Neural cell (in vitro differentiated cells): ENCODE data around the gene CFDP1.

ENCODE experiments used
- EP300 ChIP-seq: fragments of 450-650 bp; conservative IDR thresholded peaks from 2 replicates; pipeline ENCODE4 v1.6.1; 2014; ENCODE audit warnings: antibody characterized with exemption, mild to moderate bottlenecking, moderate library complexity; ENCODE audit not compliant: poor library complexity, severe bottlenecking
- POLR2AphosphoS5 ChIP-seq: IDR thresholded peaks from 2 replicates; pipeline ENCODE4 v1.6.1; 2012
- TF ChIP-seq, protein P1 (sequence below): fragments of 450-650 bp; IDR thresholded peaks from 2 replicates; pipeline ENCODE4 v1.5.1; 2014; ENCODE audit warnings: antibody characterized with exemption, mild to moderate bottlenecking, moderate library complexity; ENCODE audit not compliant: poor library complexity, severe bottlenecking

- TF ChIP-seq, protein P1, sequence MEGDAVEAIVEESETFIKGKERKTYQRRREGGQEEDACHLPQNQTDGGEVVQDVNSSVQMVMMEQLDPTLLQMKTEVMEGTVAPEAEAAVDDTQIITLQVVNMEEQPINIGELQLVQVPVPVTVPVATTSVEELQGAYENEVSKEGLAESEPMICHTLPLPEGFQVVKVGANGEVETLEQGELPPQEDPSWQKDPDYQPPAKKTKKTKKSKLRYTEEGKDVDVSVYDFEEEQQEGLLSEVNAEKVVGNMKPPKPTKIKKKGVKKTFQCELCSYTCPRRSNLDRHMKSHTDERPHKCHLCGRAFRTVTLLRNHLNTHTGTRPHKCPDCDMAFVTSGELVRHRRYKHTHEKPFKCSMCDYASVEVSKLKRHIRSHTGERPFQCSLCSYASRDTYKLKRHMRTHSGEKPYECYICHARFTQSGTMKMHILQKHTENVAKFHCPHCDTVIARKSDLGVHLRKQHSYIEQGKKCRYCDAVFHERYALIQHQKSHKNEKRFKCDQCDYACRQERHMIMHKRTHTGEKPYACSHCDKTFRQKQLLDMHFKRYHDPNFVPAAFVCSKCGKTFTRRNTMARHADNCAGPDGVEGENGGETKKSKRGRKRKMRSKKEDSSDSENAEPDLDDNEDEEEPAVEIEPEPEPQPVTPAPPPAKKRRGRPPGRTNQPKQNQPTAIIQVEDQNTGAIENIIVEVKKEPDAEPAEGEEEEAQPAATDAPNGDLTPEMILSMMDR, result no peak
- no peak for TF ChIP-seq POLR2AphosphoS5
- no peak for TF ChIP-seq EP300
Measured at GRCh38 chr16:75421820-75422126, 11.5 kb downstream of the CFDP1 start.
